Mucosa of descending colon (tissue), 3 donors: ENCODE data around the gene FBXO9. TPM values are rescaled to one million over a fixed set of nuclear protein-coding genes. Genes with fewer than 3 reads are reported as not detected.

ENCODE experiments used
- ATAC-seq: fragments of 200-7000 bp; cut with Tn5 transposase; one replicate; pipeline ENCODE4 v1.9.1; 2020; ENCODE audit warnings: mild to moderate bottlenecking, moderate library complexity
- DNase-seq, 3 donors: peaks; one replicate each; pipeline ENCODE4 v3.0.0-alpha.2; 2020
- H3K36me3 ChIP-seq: fragments of 200-600 bp; one replicate; pipeline ENCODE4 v1.8.0; 2021; ENCODE audit warnings: low read depth, mild to moderate bottlenecking
- H3K4me1 ChIP-seq: fragments of 200-600 bp; one replicate; pipeline ENCODE4 v1.8.0; 2021; ENCODE audit warnings: low read depth, mild to moderate bottlenecking
- H3K4me3 ChIP-seq: fragments of 200-600 bp; one replicate; pipeline ENCODE4 v1.8.0; 2021; ENCODE audit warnings: mild to moderate bottlenecking
- H3K9me3 ChIP-seq: fragments of 200-600 bp; one replicate; pipeline ENCODE4 v1.8.0; 2021; ENCODE audit warnings: mild to moderate bottlenecking
- CTCF ChIP-seq: fragments of 200-600 bp; IDR thresholded peaks from one replicate; pipeline ENCODE4 v1.8.0; 2022; ENCODE audit warnings: antibody characterized with exemption, mild to moderate bottlenecking
- intact Hi-C, 2 donors: fragments of 100-400 bp; cut with DNase I in 1 of 2; cut with micrococcal nuclease in 1 of 2; formaldehyde crosslinking; loops; one replicate each; pipeline versions ENCODE4 v1.11.0 to v1.11.1; 2022; cut with DNase I, micrococcal nuclease
- total RNA-seq, 3 donors: library from RNA; stranded (reverse); fragmentation: NEBNext Ultra II Directional in 2 of 3; extraction: Animal tissue kit (Norgen Biotek cat#: 25700) in 2 of 3; gene quantifications; one replicate each; pipeline versions ENCODE4 v1.2.1 to v1.2.4, GENCODE V29; 2021 to 2023
- donor health status: DM: no; HTN: no; CAD: no; lungs with moderate emphysema.
- donor health status: DM: no; HTN: no; CAD: no.
- donor health status: DM: no; HTN: yes; CAD: no.

Gene FBXO9
- total RNA-seq, 3 donors from 2014 or later: 80.3 to 100 (median 80.4) TPM

- ATAC-seq: no peak
- intact Hi-C loops: no loop called here
These were observed 23.1 kb upstream of the FBXO9 start for GRCh38 chr6:53042112-53042511.

GRCh38 chr6:53043581-53043980, 21.6 kb upstream of the FBXO9 start:
- Histone ChIP-seq H3K9me3 (no peaks in the 10 kb centered on the region), H3K4me1 (no peaks in the 10 kb centered on the region), H3K4me3 (no peak overlapping the region), H3K36me3 (peaks cover 4% of the 10 kb centered on the region)
- no peak for DNase-seq
- intact Hi-C loops: no loop called here
- ATAC-seq: no peak
- TF ChIP-seq CTCF: no peak

More at GRCh38 chr6:53042112-53042511, 23.1 kb upstream of the FBXO9 start:
- Histone ChIP-seq H3K36me3 (peaks cover 4% of the 10 kb centered on the region), H3K4me1 (no peaks in the 10 kb centered on the region), H3K9me3 (no peaks in the 10 kb centered on the region), H3K4me3 (no peak overlapping the region)
- no peak for DNase-seq
- no peak for TF ChIP-seq CTCF

GRCh38 chr6:53044071-53044470, 21.1 kb upstream of the FBXO9 start:
- no peak for TF ChIP-seq CTCF
- no peaks in the 10 kb centered on the region for H3K4me1 ChIP-seq
- H3K36me3 ChIP-seq: peaks cover 4% of the 10 kb centered on the region
- DNase-seq: no peak
- ATAC-seq: no peak
- intact Hi-C loops: no loop called here
- H3K9me3 ChIP-seq: no peaks in the 10 kb centered on the region
- no peak overlapping the region for H3K4me3 ChIP-seq

GRCh38 chr6:53044572-53044971, 20.6 kb upstream of the FBXO9 start:
- TF ChIP-seq CTCF: no peak
- intact Hi-C loops: no loop called here
- Histone ChIP-seq H3K4me1 (no peaks in the 10 kb centered on the region), H3K9me3 (no peaks in the 10 kb centered on the region), H3K4me3 (no peak overlapping the region), H3K36me3 (peaks cover 4% of the 10 kb centered on the region)
- DNase-seq (no peak), ATAC-seq (no peak)

GRCh38 chr6:53045891-53046673, 19.1 kb upstream of the FBXO9 start:
- intact Hi-C loops: no loop called here
- H3K4me3 ChIP-seq: no peak overlapping the region
- H3K36me3 ChIP-seq: no peaks in the 10 kb centered on the region
- no peak for ATAC-seq
- no peaks in the 10 kb centered on the region for H3K9me3 ChIP-seq
- no peak for TF ChIP-seq CTCF
- no peaks in the 10 kb centered on the region for H3K4me1 ChIP-seq
- no peak for DNase-seq
